Measurements from ENCODE around the gene DDX50. TPM values are rescaled to one million over a fixed set of nuclear protein-coding genes. Genes with fewer than 3 reads are reported as not detected.
A peak's percentile ranks its signal among the peaks of the same experiment; 100 is the strongest.

DDX50 gene
- total RNA-seq, 2 donors from 2014 or later = 22.6 to 24.1 TPM

DNA sequence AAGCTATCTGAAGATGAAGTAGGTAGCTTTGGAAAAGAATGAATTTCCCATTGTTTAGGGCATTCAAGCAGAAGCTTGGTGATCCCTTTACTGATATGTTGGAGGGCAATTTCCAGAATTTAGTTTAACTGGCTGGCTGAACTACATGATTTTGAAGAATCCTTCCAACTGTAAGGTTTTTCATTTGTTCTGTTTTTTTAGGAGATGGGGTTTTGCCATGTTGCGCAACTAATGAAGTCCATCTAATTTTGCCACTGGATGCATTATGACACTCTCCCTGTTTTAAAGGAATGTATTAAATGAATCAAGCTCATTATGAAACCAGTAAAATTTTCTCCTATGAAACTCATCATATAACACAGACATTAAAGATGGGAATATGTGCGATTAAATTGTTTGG lies 6.1 kb upstream of the DDX50 start:
- Histone ChIP-seq H3K4me1 (no peaks in the 10 kb centered on the region), H3K9me3 (no peaks in the 10 kb centered on the region), H3K27me3 (no peaks in the 10 kb centered on the region), H3K9ac (ENCODE audit: low read depth in 2 of 2, low read length in 2 of 2) (no peak overlapping the region), H3K27ac (no peak overlapping the region), H3K36me3 (no peaks in the 10 kb centered on the region), H3K4me3 (no peak overlapping the region)
- TF ChIP-seq, protein P1, sequence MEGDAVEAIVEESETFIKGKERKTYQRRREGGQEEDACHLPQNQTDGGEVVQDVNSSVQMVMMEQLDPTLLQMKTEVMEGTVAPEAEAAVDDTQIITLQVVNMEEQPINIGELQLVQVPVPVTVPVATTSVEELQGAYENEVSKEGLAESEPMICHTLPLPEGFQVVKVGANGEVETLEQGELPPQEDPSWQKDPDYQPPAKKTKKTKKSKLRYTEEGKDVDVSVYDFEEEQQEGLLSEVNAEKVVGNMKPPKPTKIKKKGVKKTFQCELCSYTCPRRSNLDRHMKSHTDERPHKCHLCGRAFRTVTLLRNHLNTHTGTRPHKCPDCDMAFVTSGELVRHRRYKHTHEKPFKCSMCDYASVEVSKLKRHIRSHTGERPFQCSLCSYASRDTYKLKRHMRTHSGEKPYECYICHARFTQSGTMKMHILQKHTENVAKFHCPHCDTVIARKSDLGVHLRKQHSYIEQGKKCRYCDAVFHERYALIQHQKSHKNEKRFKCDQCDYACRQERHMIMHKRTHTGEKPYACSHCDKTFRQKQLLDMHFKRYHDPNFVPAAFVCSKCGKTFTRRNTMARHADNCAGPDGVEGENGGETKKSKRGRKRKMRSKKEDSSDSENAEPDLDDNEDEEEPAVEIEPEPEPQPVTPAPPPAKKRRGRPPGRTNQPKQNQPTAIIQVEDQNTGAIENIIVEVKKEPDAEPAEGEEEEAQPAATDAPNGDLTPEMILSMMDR (IDR thresholded peaks at IDR 0.05) = no peak
- intact Hi-C loops (cut with DNase I) = loop anchor here (5.0 kb wide), 1 partner anchor 103 kb away; no protein-coding TSS in a partner anchor
- DNase-seq = no peak

DNA sequence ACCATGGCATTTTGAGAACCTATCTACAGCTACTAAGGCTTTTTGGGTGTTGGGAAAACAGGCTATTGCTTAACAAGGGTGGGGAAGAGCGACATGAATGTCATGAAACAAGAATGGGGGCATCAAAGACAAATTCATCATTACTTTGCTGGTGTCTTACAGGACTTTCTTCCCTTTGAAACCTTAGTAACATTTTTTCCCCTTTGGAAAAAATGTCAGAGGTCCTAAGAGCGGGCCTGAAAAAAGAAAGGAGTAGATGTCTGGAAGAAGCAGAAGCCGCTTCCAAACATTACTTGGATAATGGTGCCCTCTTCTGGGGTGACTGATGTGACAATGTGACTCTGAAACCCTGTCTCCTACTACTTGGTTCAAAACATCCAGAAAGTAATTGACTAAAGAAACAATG lies 3.8 kb upstream of the DDX50 start:
- H3K4me1 ChIP-seq = no peaks in the 10 kb centered on the region
- intact Hi-C loops (cut with DNase I) = loop anchor here (5.0 kb wide), 1 partner anchor 105 kb away; no protein-coding TSS in a partner anchor
- H3K27ac ChIP-seq = no peak overlapping the region
- TF ChIP-seq, protein P1 (IDR thresholded peaks at IDR 0.05) = no peak
- peak; percentile 73 for DNase-seq
- H3K9ac ChIP-seq (ENCODE audit: low read depth in 2 of 2, low read length in 2 of 2) = no peak overlapping the region
- H3K36me3 ChIP-seq = no peaks in the 10 kb centered on the region
- no peak overlapping the region for H3K4me3 ChIP-seq
- H3K9me3 ChIP-seq = no peaks in the 10 kb centered on the region
- H3K27me3 ChIP-seq = no peaks in the 10 kb centered on the region

DNA sequence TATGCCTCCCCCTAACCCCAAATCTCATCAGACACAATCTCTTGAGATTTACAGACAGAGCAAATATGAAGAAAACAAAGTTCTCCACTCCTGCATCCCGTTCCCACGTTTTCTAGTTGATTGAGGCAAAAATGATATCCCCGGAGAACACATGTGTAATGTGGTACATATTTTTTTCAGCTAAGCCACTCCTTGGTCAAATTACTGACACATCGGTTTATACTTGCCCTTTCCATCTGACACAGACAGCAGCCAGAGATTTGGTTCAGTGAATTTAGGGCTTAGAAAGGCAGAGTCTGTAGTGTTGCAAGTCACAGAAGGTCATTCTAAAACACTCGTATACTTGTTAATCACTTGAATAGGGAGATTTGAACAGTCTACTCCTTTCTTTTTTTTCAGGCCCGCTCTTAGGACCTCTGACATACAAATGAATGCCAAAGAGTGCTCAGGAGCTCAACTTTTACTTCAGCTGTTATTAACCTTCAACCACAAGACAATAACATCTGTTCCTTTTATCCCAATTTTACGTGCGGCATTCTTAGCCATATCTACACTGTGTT lies 1.8 kb upstream of the DDX50 start:
- Histone ChIP-seq H3K9me3 (no peaks in the 10 kb centered on the region), H3K27me3 (no peaks in the 10 kb centered on the region), H3K36me3 (no peaks in the 10 kb centered on the region), H3K4me1 (no peaks in the 10 kb centered on the region), H3K9ac (ENCODE audit: low read depth in 2 of 2, low read length in 2 of 2) (no peak overlapping the region), H3K27ac (no peak overlapping the region), H3K4me3 (no peak overlapping the region)
- DNase-seq = no peak
- intact Hi-C loops (cut with DNase I) = loop anchor here (5.0 kb wide), 1 partner anchor 107 kb away; no protein-coding TSS in a partner anchor
- TF ChIP-seq, protein P1 (IDR thresholded peaks at IDR 0.05) = no peak

DNA sequence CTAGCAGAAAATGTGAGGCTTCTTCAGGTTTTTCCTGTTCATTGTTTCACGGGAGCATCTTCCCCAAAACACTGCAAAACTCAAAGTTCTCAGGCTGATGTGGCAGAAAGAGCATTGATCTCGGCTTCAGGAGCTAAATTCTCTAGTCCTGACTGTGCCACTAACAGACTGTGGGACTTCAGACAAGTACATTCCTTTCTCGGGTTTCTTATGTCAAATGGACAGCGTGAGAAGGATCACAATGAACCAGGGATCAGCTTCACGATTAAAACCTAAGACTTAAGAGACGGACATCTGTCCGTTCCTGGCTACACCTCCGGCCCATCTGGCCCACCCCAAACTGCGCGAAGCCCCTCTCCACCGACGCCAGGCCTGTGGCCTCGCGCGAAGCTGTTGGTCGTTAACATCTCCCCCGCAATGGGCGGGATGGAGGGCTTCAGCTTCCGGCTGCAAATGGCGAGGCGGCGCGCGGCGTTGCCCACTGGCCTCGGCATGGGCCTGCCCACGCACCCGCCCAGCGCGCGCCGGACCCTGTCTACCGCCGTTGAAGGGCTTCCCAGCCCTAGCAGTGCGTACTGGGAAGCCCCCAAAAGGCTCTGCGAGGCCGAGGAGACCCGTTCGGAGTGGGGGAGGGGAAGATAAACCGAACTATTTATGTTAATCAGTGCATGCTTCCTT lies 549 bp upstream of the DDX50 start:
- Histone ChIP-seq H3K27me3 (no peaks in the 10 kb centered on the region), H3K4me3 (peak overlapping the region; percentile 76), H3K4me1 (no peaks in the 10 kb centered on the region), H3K9ac (ENCODE audit: low read depth in 2 of 2, low read length in 2 of 2) (peak overlapping the region; percentile 79 to 84), H3K9me3 (no peaks in the 10 kb centered on the region), H3K27ac (peak overlapping the region; percentile 95), H3K36me3 (no peaks in the 10 kb centered on the region)
- intact Hi-C loops (cut with DNase I) = no loop called here
- TF ChIP-seq, protein P1 (IDR thresholded peaks at IDR 0.05) = no peak
- DNase-seq = no peak

DNA sequence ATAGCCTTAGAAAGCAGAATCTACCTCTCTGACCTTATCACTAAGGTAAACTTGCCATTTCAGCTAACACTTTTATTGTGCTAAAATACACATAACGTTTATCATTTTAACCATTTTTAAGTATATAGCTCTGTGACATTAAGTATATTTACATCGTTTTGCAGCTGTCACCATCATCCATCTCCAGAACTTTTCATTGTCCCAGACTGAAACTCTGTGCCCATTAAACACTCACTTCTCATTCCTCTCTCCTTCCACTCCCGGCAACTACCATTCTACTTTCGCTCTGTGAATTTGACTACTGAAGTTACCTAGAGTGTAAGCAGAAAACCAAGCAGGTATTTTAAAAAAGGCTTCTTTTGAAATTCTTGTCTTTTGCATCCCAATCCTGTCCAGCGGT lies 1.3 kb downstream of the DDX50 start:
- Histone ChIP-seq H3K27me3 (no peaks in the 10 kb centered on the region), H3K9me3 (no peaks in the 10 kb centered on the region), H3K9ac (ENCODE audit: low read depth in 2 of 2, low read length in 2 of 2) (no peak overlapping the region), H3K27ac (no peak overlapping the region), H3K4me1 (no peaks in the 10 kb centered on the region), H3K4me3 (no peak overlapping the region), H3K36me3 (no peaks in the 10 kb centered on the region)
- TF ChIP-seq, protein P1 (IDR thresholded peaks at IDR 0.05) = no peak
- DNase-seq = no peak
- intact Hi-C loops (cut with DNase I) = no loop called here

Data from colonic mucosa (tissue), 4 donors.